ENCODE results near the gene CSH1. TPM values are rescaled to one million over a fixed set of nuclear protein-coding genes. Genes with fewer than 3 reads are reported as not detected.

CSH1 gene
- total RNA-seq, 1 donor from 2014 or later = not detected

GRCh38 chr17:63847525-63848249 is 48.7 kb downstream of the CSH1 start:
- no peak overlapping the region for H3K27ac ChIP-seq (ENCODE audit: low read depth, low read length)
- no peak overlapping the region for H3K4me3 ChIP-seq (ENCODE audit: low read length in 3 of 3)
- peaks cover 12 to 18% (median 18%) of the 10 kb centered on the region in 3 donors for H3K4me1 ChIP-seq (ENCODE audit: control insufficient read depth in 3 of 3, insufficient read depth in 3 of 3, low read length in 3 of 3)

GRCh38 chr17:63845509-63845908 is 50.9 kb downstream of the CSH1 start:
- Histone ChIP-seq H3K27me3 (ENCODE audit: control insufficient read depth in 3 of 3, insufficient read depth in 3 of 3, low read length in 3 of 3) (no peaks in the 10 kb centered on the region), H3K9ac (ENCODE audit: low read depth in 1 of 3, low read length in 3 of 3) (no peak overlapping the region), H3K4me3 (ENCODE audit: low read length in 3 of 3) (no peak overlapping the region), H3K36me3 (ENCODE audit: control insufficient read depth in 3 of 3, insufficient read depth in 3 of 3, low read length in 3 of 3) (no peaks in the 10 kb centered on the region), H3K9me3 (ENCODE audit: control insufficient read depth in 3 of 3, low read length in 3 of 3) (no peaks in the 10 kb centered on the region), H3K27ac (ENCODE audit: low read depth, low read length) (no peak overlapping the region), H3K4me1 (ENCODE audit: control insufficient read depth in 3 of 3, insufficient read depth in 3 of 3, low read length in 3 of 3) (peaks cover 28 to 34% (median 32%) of the 10 kb centered on the region in 3 donors)

More at GRCh38 chr17:63847525-63848249, 48.7 kb downstream of the CSH1 start:
- Histone ChIP-seq H3K27me3 (ENCODE audit: control insufficient read depth in 3 of 3, insufficient read depth in 3 of 3, low read length in 3 of 3) (no peaks in the 10 kb centered on the region), H3K36me3 (ENCODE audit: control insufficient read depth in 3 of 3, insufficient read depth in 3 of 3, low read length in 3 of 3) (no peaks in the 10 kb centered on the region), H3K9me3 (ENCODE audit: control insufficient read depth in 3 of 3, low read length in 3 of 3) (no peaks in the 10 kb centered on the region), H3K9ac (ENCODE audit: low read depth in 1 of 3, low read length in 3 of 3) (no peak overlapping the region)

Small RNA genes lying within 50 kb of the gene (small RNA-seq; reads per million reads assigned to genes)
- not detected for gene AC040958.1
- not detected for gene AC127029.1
- gene GH1 = not detected

Other genes with a start within 250 kb of the CSH1 start
- gene LIMD2, start 196.4 kb downstream of the CSH1 start, total RNA-seq = 3.7 TPM
- 13.6 TPM for gene STRADA, start 154.8 kb downstream of the CSH1 start, total RNA-seq
- 43.8 TPM for gene CCDC47, start 123.0 kb downstream of the CSH1 start, total RNA-seq
- gene DDX42, start 122.4 kb downstream of the CSH1 start, total RNA-seq = 69.9 TPM
- gene PSMC5, start 69.1 kb downstream of the CSH1 start, total RNA-seq = 41.2 TPM
- gene FTSJ3, start 68.9 kb downstream of the CSH1 start, total RNA-seq = 62.6 TPM
- 44.4 TPM for gene SMARCD2, start 53.9 kb downstream of the CSH1 start, total RNA-seq
- gene CSH2, start 22.9 kb downstream of the CSH1 start, total RNA-seq = not detected
- gene GH2, start 14.6 kb downstream of the CSH1 start, total RNA-seq = not detected
- gene CSHL1, start 14.7 kb upstream of the CSH1 start, total RNA-seq = not detected
- not detected for gene GH1, start 22.3 kb upstream of the CSH1 start, total RNA-seq
- gene CD79B, start 35.8 kb upstream of the CSH1 start, total RNA-seq = 2.1 TPM
- 32.9 TPM for gene SCN4A, start 76.3 kb upstream of the CSH1 start, total RNA-seq
- not detected for gene PRR29, start 101.8 kb upstream of the CSH1 start, total RNA-seq
- 43.3 TPM for gene ICAM2, start 124.1 kb upstream of the CSH1 start, total RNA-seq
- gene ERN1, start 233.6 kb upstream of the CSH1 start, total RNA-seq = 5.7 TPM